GM13977 (cell line): ENCODE measurements around the gene BRPF3.

Source experiments
- DNase-seq: peaks from one replicate; pipeline ENCODE4 v3.0.0; 2012; ENCODE audit warnings: low spot score
- in situ Hi-C: fragments of 300-500 bp; cut with MboI; formaldehyde crosslinking; loops from one replicate; pipeline ENCODE4 v1.12.0; 2022; ENCODE audit warnings: low sequenced_read_pairs, low pct_unique_long_range_greater_than_20kb, mixed read lengths, inconsistent platforms; ENCODE audit not compliant: unreplicated experiment
- TF ChIP-seq, protein P1 (sequence below): IDR thresholded peaks from 2 replicates; pipeline ENCODE4 v1.5.1; 2012; ENCODE audit warnings: mild to moderate bottlenecking, control low read depth; ENCODE audit not compliant: insufficient read depth; ENCODE audit errors: extremely low read depth, missing control alignments

The BRPF3 gene

DNA sequence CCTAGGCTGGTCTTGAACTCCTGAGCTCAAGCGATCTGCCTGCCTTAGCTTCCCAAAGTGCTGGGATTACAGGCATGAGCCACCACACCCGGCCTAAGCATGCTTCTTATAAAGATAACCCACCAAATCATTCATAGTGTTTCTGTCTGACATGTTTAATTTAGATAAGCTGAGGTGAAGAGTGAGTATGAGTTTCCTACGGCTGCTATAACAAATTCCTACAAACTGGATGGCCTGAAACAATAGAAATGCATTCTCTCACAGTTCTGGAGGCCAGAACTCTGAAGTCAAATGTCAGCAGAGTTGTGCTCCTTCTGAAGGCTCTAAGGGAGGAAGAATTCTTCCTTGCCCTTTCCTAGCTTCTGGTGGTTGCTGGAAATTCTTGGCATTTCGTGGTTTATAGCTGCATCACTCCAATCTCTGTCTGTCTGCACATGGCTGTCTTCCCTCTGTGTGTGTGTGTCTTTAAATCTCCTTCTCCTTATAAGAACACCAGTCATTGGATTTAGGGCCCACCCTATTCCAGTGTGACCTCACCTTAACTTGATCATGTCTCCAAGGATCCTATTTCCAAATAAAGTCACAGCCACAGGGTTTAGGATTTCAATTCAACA, 36.3 kb upstream of the BRPF3 start:
- no peak for DNase-seq
- TF ChIP-seq, protein P1, sequence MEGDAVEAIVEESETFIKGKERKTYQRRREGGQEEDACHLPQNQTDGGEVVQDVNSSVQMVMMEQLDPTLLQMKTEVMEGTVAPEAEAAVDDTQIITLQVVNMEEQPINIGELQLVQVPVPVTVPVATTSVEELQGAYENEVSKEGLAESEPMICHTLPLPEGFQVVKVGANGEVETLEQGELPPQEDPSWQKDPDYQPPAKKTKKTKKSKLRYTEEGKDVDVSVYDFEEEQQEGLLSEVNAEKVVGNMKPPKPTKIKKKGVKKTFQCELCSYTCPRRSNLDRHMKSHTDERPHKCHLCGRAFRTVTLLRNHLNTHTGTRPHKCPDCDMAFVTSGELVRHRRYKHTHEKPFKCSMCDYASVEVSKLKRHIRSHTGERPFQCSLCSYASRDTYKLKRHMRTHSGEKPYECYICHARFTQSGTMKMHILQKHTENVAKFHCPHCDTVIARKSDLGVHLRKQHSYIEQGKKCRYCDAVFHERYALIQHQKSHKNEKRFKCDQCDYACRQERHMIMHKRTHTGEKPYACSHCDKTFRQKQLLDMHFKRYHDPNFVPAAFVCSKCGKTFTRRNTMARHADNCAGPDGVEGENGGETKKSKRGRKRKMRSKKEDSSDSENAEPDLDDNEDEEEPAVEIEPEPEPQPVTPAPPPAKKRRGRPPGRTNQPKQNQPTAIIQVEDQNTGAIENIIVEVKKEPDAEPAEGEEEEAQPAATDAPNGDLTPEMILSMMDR, result no peak
- in situ Hi-C loops, result no loop called here

DNA sequence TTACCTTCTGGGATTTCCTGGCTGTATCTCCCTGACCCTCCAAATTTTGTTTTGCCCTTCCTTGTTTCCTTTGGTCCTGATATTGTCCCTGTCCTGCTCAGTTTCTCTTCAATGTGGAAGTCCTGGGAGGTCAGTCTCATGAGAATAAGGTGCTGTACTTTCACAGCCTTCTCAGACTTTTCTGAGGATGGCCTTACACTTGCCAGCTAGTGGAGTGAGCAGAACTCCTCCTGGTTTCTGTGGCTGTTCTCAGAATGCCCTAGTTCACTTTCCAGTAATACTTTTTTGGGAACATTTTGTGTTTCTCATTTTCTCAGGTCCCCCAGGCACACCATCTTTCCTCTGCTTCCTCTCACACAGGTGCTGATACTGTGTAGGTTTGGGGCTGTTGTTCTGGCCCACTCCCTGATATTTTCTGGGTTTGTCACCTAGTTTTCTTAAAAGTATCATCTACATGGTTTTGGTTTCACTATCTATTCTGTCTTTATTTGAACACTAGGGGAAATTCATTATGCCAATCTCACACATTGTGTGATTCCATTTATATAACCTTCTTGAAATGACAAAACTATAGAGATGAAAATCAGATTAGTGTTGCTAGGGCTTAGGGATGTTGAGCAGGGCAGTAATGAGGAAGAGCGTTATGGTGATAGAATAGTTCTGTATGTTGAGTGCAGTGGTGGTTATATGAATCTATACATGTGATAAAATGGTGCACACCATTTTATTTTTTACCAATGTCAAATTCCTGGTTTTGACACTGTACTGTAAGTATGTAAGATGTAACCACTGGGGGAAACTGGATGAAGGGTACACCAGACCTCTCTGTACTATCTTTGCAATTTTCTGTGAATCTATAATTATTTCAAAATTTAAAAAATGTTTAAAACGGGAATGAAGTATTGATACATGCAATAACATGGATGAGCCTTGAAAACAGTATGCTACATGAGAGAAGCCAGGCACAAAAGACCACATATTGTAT, 27.2 kb upstream of the BRPF3 start:
- TF ChIP-seq, protein P1, result no peak
- DNase-seq, result peak; percentile 29
- in situ Hi-C loops, result no loop called here

DNA sequence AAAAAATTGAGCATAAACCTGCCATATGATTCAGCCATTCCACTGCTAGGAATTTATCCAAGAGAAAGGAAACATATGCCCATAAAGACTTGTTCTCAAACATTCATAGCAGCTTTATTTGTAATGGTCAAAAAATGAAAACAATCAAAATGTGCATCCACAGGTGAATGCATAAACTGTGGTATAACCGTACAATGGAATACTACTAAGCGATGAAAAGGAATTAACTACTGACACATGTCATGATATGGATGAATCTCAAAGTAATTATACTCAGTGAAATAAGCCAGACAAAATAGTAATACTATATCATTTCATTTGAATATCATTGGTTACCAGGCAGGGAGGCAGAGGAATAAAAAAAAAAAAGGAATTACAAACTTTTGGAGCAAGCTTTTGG, 25.8 kb upstream of the BRPF3 start:
- DNase-seq, result no peak
- in situ Hi-C loops, result no loop called here
- TF ChIP-seq, protein P1, result no peak

DNA sequence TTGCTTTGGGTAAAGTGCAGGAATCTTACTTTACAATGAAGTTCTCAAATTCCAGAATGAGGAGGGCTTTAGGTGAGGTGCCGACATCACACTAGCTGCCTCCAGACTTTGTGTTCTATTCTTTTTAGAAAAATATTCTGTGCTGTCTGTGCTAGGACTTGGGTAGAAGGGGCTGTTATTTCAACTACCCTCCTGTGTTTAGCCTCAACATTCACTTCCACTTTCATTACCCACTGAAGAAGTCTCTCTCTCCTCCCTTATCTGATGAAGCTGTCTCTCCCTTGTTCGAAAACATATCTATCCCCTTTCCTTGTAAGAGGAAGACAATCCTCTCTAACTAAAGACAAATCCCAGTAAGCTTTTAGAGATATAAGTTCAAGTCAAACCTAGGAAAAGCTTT, 25.0 kb upstream of the BRPF3 start:
- in situ Hi-C loops, result no loop called here
- DNase-seq, result peak; percentile 31
- TF ChIP-seq, protein P1, result no peak

DNA sequence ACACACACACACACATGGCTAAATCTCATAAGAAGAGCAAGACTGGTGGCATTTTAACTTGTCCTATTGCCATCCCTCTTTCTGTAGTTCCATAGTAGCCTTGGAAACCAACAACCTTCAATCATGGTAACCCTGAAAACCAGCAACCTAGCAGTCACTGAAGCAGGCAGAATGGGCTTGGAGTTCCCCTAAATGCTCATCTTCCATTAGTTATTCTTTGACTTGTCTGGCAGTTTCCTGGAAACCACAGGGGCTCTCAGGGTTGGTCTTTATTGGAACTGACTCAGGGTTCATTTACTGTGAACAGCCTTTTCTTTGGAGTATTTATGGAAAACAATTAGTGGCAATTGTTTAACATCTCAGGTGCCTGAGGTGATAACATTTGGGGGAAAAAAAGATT, 19.4 kb upstream of the BRPF3 start:
- no peak for DNase-seq
- TF ChIP-seq, protein P1, result no peak
- in situ Hi-C loops, result no loop called here

DNA sequence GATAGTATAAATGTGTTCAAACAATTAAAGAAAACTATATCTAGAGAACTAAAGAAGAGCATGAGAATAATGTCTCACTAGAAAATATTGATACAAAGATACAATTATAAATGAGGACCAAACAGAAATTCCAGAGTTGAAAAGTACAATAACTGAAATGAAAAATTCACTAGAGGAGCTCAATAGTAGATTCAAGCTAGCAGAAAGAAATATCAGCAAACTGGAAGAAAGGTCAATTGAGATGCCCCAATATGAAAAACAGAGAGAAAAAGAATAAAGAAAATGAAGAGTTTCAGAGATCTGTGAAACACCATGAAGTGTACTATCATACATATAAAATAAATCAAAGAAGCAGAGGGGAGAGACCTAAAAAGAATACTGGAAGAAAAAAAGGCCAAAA, 18.0 kb upstream of the BRPF3 start:
- TF ChIP-seq, protein P1, result no peak
- in situ Hi-C loops, result no loop called here
- no peak for DNase-seq
